ENCODE data around the gene RALGPS1.

- TF ChIP-seq CTCF (conservative IDR thresholded peaks at IDR 0.05) (no peak), ZFX (IDR thresholded peaks at IDR 0.05) (no peak)
Observed at GRCh38 chr9:127181595-127182190, 267.1 kb downstream of the RALGPS1 start.
